ENCODE results near the gene NXPE4. TPM values are rescaled to one million over a fixed set of nuclear protein-coding genes. Genes with fewer than 3 reads are reported as not detected.
"Not testable (repeated sequence)": the region's sequence is repeated elsewhere in the genome, so short reads cannot be mapped to it uniquely, and the experiment has no call there.

NXPE4 gene
- polyA plus RNA-seq, 6 donors from 2014 or later = not detected

- H3K27ac Mint-ChIP-seq = no peak overlapping the region
- H3K4me3 Mint-ChIP-seq = no peak overlapping the region
- no peak for DNase-seq
- no peaks in the 10 kb centered on the region for H3K36me3 Mint-ChIP-seq
- H3K27me3 Mint-ChIP-seq = no peaks in the 10 kb centered on the region
- ATAC-seq (ENCODE audit: low read depth in 2 of 2) = no peak
- H3K9me3 Mint-ChIP-seq = peaks cover 0 to 4% (median 0%) of the 10 kb centered on the region in 7 donors
- H3K4me1 Mint-ChIP-seq = no peaks in the 10 kb centered on the region
These were observed 9.3 kb upstream of the NXPE4 start for GRCh38 chr11:114604886-114605285.

GRCh38 chr11:114604179-114604813 is 8.7 kb upstream of the NXPE4 start:
- H3K36me3 Mint-ChIP-seq = no peaks in the 10 kb centered on the region
- no peak overlapping the region for H3K27ac Mint-ChIP-seq
- H3K4me3 Mint-ChIP-seq = no peak overlapping the region
- H3K4me1 Mint-ChIP-seq = no peaks in the 10 kb centered on the region
- DNase-seq (no peak), ATAC-seq (ENCODE audit: low read depth in 2 of 2) (no peak)
- H3K9me3 Mint-ChIP-seq = peaks cover 0 to 4% (median 0%) of the 10 kb centered on the region in 7 donors
- peaks cover 0 to under 1% (median 0%) of the 10 kb centered on the region in 3 donors for H3K27me3 Mint-ChIP-seq

- H3K9me3 Mint-ChIP-seq; H3K36me3 Mint-ChIP-seq; DNase-seq; H3K27ac Mint-ChIP-seq; ATAC-seq (ENCODE audit: low read depth in 2 of 2); H3K4me3 Mint-ChIP-seq; H3K4me1 Mint-ChIP-seq; H3K27me3 Mint-ChIP-seq: not testable (repeated sequence)
These were observed 7.6 kb upstream of the NXPE4 start for GRCh38 chr11:114603151-114603550.

GRCh38 chr11:114598461-114598860 is 2.9 kb upstream of the NXPE4 start:
- Mint-ChIP-seq H3K9me3 (no peaks in the 10 kb centered on the region), H3K4me3 (no peak overlapping the region), H3K36me3 (no peaks in the 10 kb centered on the region)

GRCh38 chr11:114596175-114596919 is 761 bp upstream of the NXPE4 start:
- H3K36me3 Mint-ChIP-seq = no peaks in the 10 kb centered on the region
- no peak overlapping the region for H3K27ac Mint-ChIP-seq
- no peaks in the 10 kb centered on the region for H3K9me3 Mint-ChIP-seq
- H3K27me3 Mint-ChIP-seq = peaks cover 0 to 5% (median 0%) of the 10 kb centered on the region in 3 donors
- no peak overlapping the region for H3K4me3 Mint-ChIP-seq
- ATAC-seq (ENCODE audit: low read depth in 2 of 2) = no peak
- H3K4me1 Mint-ChIP-seq = no peaks in the 10 kb centered on the region
- DNase-seq = no peak

More at GRCh38 chr11:114598461-114598860, 2.9 kb upstream of the NXPE4 start:
- H3K4me1 Mint-ChIP-seq = no peaks in the 10 kb centered on the region
- peaks cover 0 to 5% (median 0%) of the 10 kb centered on the region in 3 donors for H3K27me3 Mint-ChIP-seq
- ATAC-seq (ENCODE audit: low read depth in 2 of 2) (no peak), DNase-seq (no peak)
- H3K27ac Mint-ChIP-seq = no peak overlapping the region

DNA sequence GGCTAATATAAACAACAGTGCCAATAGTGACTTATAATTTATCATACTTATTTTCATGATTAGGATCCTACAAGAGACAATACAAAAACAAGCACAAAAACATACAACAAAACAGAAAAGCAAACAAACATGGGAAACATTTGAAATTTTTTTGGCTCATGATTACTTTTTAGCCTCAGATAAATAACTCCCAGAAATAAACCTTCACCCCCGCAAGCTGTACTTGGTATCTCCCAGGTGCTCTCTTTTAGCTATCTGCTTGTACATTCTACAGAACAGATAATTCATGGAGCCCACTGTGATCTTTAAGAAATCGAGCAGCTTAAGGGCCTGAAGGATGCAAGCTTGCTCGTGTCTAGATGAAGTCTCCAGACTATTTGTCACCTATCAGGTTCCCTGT is 883 bp downstream of the NXPE4 start:
- H3K27ac Mint-ChIP-seq = no peak overlapping the region
- ATAC-seq (ENCODE audit: low read depth in 2 of 2) (no peak), DNase-seq (no peak)
- H3K4me3 Mint-ChIP-seq = no peak overlapping the region
- H3K27me3 Mint-ChIP-seq = peaks cover 0 to 5% (median 0%) of the 10 kb centered on the region in 3 donors
- no peaks in the 10 kb centered on the region for H3K36me3 Mint-ChIP-seq
- no peaks in the 10 kb centered on the region for H3K9me3 Mint-ChIP-seq
- H3K4me1 Mint-ChIP-seq = no peaks in the 10 kb centered on the region

DNA sequence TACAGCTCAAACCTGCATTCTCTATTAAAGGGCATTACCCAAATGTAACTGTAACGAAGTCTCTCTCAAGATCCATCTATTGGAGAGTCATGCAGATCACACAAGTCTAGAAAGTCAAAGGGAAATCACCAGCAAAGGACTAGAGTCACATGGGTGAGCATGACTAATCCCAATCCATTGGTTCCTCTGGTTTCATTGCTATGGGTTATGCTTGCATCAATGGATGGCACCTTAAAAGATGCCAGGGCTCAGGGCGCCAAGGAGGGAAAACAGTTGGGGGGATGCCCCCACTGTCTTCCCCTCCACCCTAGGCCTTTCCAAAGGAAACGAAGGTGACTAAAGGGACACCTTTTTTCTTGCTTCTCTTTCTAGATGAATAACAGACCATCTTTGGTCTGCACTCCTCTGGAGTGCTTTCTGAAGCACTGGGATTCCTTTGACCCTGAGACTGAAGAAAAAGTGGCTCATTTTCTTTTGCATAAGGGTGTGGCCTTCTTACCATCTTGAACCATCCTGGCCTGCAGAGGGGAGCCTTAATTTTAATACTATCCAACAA is 8.1 kb downstream of the NXPE4 start:
- DNase-seq = no peak
- Mint-ChIP-seq H3K4me3 (no peak overlapping the region), H3K36me3 (peaks cover 11 to 19% of the 10 kb centered on the region in 2 donors), H3K27me3 (peaks cover 0 to 5% (median 0%) of the 10 kb centered on the region in 3 donors), H3K4me1 (no peaks in the 10 kb centered on the region), H3K27ac (no peak overlapping the region), H3K9me3 (peaks cover 12 to 57% (median 29%) of the 10 kb centered on the region in 7 donors)
- no peak for ATAC-seq (ENCODE audit: low read depth in 2 of 2)

- DNase-seq (no peak), ATAC-seq (ENCODE audit: low read depth in 2 of 2) (no peak)
- Mint-ChIP-seq H3K4me3 (no peak overlapping the region), H3K4me1 (no peaks in the 10 kb centered on the region), H3K9me3 (peaks cover 12 to 57% (median 29%) of the 10 kb centered on the region in 7 donors), H3K27ac (no peak overlapping the region), H3K36me3 (peaks cover 11 to 19% of the 10 kb centered on the region in 2 donors), H3K27me3 (peaks cover 0 to 5% (median 0%) of the 10 kb centered on the region in 3 donors)
These were observed 8.8 kb downstream of the NXPE4 start for GRCh38 chr11:114586797-114587196.

DNA sequence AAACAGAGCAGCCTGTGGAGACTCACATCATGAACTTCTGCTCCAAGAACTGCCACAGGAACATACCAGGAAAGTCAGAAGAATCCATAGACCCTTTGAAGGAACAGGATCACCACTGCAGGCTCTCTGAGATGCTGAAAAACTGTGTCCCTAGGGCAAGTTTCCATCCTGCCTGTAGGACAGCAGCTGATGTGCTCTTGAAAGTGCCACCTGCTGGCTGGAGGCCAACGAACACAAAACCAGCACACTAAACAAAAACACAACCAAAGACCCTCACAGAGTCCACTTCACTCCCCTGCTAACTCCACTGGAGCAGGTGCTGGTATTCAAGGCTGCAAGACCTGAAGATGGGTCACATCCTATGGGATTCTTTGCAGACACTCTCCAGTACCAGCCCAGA is 23.9 kb downstream of the NXPE4 start:
- H3K27me3 Mint-ChIP-seq = peaks cover 0 to 6% (median 0%) of the 10 kb centered on the region in 3 donors
- no peaks in the 10 kb centered on the region for H3K4me1 Mint-ChIP-seq
- ATAC-seq (ENCODE audit: low read depth in 2 of 2) = no peak
- H3K36me3 Mint-ChIP-seq = peaks cover 0 to 4% of the 10 kb centered on the region in 2 donors
- peaks cover 0 to 49% (median 12%) of the 10 kb centered on the region in 7 donors for H3K9me3 Mint-ChIP-seq
- DNase-seq = no peak
- H3K4me3 Mint-ChIP-seq = no peak overlapping the region
- no peak overlapping the region for H3K27ac Mint-ChIP-seq

- no peak overlapping the region for H3K4me3 Mint-ChIP-seq
- ATAC-seq (ENCODE audit: low read depth in 2 of 2) = no peak
- peaks cover 0 to 30% (median 9%) of the 10 kb centered on the region in 7 donors for H3K9me3 Mint-ChIP-seq
- no peak for DNase-seq
- peaks cover 0 to 6% (median 0%) of the 10 kb centered on the region in 3 donors for H3K27me3 Mint-ChIP-seq
- H3K27ac Mint-ChIP-seq = no peak overlapping the region
- H3K4me1 Mint-ChIP-seq = no peaks in the 10 kb centered on the region
- peaks cover 0 to 4% of the 10 kb centered on the region in 2 donors for H3K36me3 Mint-ChIP-seq
These were observed 25.8 kb downstream of the NXPE4 start for GRCh38 chr11:114569801-114570200.

DNA sequence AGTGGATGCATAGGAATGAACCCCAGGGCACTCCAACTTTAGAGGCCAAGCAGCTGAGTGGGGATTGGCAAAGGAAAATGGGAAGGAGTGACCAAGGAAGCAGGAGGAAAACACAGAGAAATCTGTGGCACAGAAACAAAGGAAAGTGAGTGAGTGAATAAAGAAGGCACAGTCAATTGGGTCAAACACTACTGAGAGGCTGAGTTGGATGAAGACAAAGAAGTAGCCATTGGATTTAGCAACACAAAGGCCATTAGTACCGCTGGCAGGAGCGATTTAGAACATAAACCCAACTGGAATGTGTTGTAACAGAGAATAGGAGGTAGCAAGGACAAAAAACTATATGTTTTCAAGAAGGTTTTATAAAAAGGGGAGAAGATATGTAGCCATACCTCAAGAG is 29.3 kb downstream of the NXPE4 start:
- peaks cover 0 to 5% (median 3%) of the 10 kb centered on the region in 7 donors for H3K9me3 Mint-ChIP-seq
- H3K27me3 Mint-ChIP-seq = peaks cover 0 to 8% (median 0%) of the 10 kb centered on the region in 3 donors
- ATAC-seq (ENCODE audit: low read depth in 2 of 2) = no peak

GRCh38 chr11:114564831-114565230 is 30.8 kb downstream of the NXPE4 start:
- H3K4me3 Mint-ChIP-seq = no peak overlapping the region
- peaks cover 0 to 10% (median 0%) of the 10 kb centered on the region in 3 donors for H3K27me3 Mint-ChIP-seq
- H3K36me3 Mint-ChIP-seq = no peaks in the 10 kb centered on the region
- peaks cover 0 to 5% (median 2%) of the 10 kb centered on the region in 7 donors for H3K9me3 Mint-ChIP-seq
- H3K4me1 Mint-ChIP-seq = no peaks in the 10 kb centered on the region
- H3K27ac Mint-ChIP-seq = no peak overlapping the region
- DNase-seq = no peak
- ATAC-seq (ENCODE audit: low read depth in 2 of 2) = no peak

More for the DNA sequence above, 29.3 kb downstream of the NXPE4 start:
- H3K4me1 Mint-ChIP-seq = no peaks in the 10 kb centered on the region
- H3K4me3 Mint-ChIP-seq = no peak overlapping the region
- no peak overlapping the region for H3K27ac Mint-ChIP-seq
- DNase-seq = no peak
- H3K36me3 Mint-ChIP-seq = peaks cover 0 to 3% of the 10 kb centered on the region in 2 donors

GRCh38 chr11:114563077-114563476 is 32.5 kb downstream of the NXPE4 start:
- peaks cover 0 to 17% (median 3%) of the 10 kb centered on the region in 3 donors for H3K27me3 Mint-ChIP-seq

More at GRCh38 chr11:114563077-114563476, 32.5 kb downstream of the NXPE4 start:
- no peak overlapping the region for H3K4me3 Mint-ChIP-seq
- H3K36me3 Mint-ChIP-seq = no peaks in the 10 kb centered on the region
- ATAC-seq (ENCODE audit: low read depth in 2 of 2) = no peak
- peaks cover 0 to 5% (median 2%) of the 10 kb centered on the region in 7 donors for H3K9me3 Mint-ChIP-seq
- no peak overlapping the region for H3K27ac Mint-ChIP-seq
- DNase-seq = no peak
- H3K4me1 Mint-ChIP-seq = no peaks in the 10 kb centered on the region
